ENCODE data around the gene EID3. TPM values are rescaled to one million over a fixed set of nuclear protein-coding genes. Genes with fewer than 3 reads are reported as not detected.

The EID3 gene
- polyA plus RNA-seq, 2 of the 4 experiments (the other 2 are of a cell fraction): 6.8 to 12.2 TPM

DNA sequence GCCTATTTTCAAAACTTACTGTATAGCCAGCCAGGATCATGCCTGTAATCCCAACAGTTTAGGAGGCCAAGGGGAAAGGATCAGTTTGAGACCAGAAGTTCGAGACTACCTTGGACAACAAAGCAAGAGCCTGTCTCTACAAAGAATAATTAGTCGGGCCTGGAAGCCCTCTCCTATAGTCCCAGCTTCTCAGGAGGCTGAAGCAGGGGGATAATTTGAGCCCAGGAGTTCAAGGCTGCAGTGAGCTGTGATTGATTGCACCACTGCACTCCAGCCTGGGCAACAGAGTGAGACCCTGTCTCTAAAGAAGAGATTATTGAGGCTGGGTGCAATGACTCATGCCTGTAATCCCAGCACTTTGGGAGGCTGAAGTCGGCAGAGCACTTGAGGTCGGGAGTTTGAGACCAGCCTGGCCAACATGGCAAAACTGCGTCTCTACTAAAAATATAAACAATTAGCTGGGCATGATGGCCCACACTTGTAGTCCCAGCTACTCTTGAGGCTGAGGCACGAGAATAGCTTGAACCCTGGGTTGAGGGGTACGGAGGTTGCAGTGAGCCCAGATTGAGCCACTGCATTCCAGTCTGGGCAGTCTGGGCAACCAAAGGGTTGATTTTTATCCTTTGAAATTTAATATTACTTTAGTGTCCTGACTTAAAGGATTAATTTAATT lies 14.1 kb downstream of the EID3 start:
- H3K4me1 ChIP-seq: peaks cover 100% of the 10 kb centered on the region
- ATAC-seq: peak in 1 of 2 experiments; percentile 6; a peak in 3 of 6 replicates
- CTCF ChIA-PET: interaction anchor here (1.4 kb wide), 1 partner anchor 9 kb away, joined by 4 read pairs; no protein-coding TSS in a partner anchor
- H3K27ac ChIP-seq: peak overlapping the region in 1 of 2 experiments; percentile 64; a peak in 3 of 6 replicates
- POLR2A ChIA-PET: interaction anchor here (1.2 to 1.4 kb wide), 2 partner anchors 9 to 15 kb away, joined by 3 read pairs; no protein-coding TSS in a partner anchor
- no peak overlapping the region for H3K4me3 ChIP-seq
- peak overlapping the region; percentile 97 for H3K4me2 ChIP-seq
- 44% methylated on average over 7 of the region's 7 CpGs for WGBS (ENCODE audit: missing lambda C conversion rate)
- no peaks in the 10 kb centered on the region for H3K9me3 ChIP-seq
- DNase-seq (ENCODE audit: low read depth in 1 of 2, low spot score in 1 of 2): peak in 1 of 2 experiments; percentile 41
- FAIRE-seq: no peak
- TF ChIP-seq, protein P1, sequence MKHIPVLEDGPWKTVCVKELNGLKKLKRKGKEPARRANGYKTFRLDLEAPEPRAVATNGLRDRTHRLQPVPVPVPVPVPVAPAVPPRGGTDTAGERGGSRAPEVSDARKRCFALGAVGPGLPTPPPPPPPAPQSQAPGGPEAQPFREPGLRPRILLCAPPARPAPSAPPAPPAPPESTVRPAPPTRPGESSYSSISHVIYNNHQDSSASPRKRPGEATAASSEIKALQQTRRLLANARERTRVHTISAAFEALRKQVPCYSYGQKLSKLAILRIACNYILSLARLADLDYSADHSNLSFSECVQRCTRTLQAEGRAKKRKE (CRISPR knock-in tag; IDR thresholded peaks at IDR 0.05; ENCODE audit: low read depth): no peak
- TF ChIP-seq FOSB (CRISPR knock-in tag; IDR thresholded peaks at IDR 0.05) (0 out of 2 replicates have a peak, but pooled peaks have one; percentile 18), HOXA7 (CRISPR knock-in tag; IDR thresholded peaks at IDR 0.05) (no peak), HEYL (CRISPR knock-in tag; IDR thresholded peaks at IDR 0.05) (no peak), JUN (IDR thresholded peaks at IDR 0.05) (peak in 1 of 2 experiments; percentile 54; a peak in 3 of 5 replicates), TFCP2L1 (CRISPR knock-in tag; IDR thresholded peaks at IDR 0.05) (0 out of 2 replicates have a peak, but pooled peaks have one; percentile 61), RCOR1 (IDR thresholded peaks at IDR 0.05; ENCODE audit: low read depth, low read length) (no peak), POLR2A (IDR thresholded peaks at IDR 0.05; ENCODE audit: low read length) (no peak), ZFP36 (IDR thresholded peaks at IDR 0.05; ENCODE audit: borderline replicate concordance, partially characterized antibody) (no peak), PHF8 (IDR thresholded peaks at IDR 0.05; ENCODE audit: borderline replicate concordance, low read depth) (no peak), TP53 (CRISPR knock-in tag; IDR thresholded peaks at IDR 0.05) (peak; percentile 18; the same call in 1 of the 2 replicates), CHD2 (IDR thresholded peaks at IDR 0.05; ENCODE audit: low read length, partially characterized antibody) (no peak), HOXB5 (CRISPR knock-in tag; IDR thresholded peaks at IDR 0.05) (no peak), FOXS1 (CRISPR knock-in tag; IDR thresholded peaks at IDR 0.05) (no peak), EP300 (IDR thresholded peaks at IDR 0.05) (no peak), KDM1A (IDR thresholded peaks at IDR 0.05; ENCODE audit: low read depth) (no peak), MAFK (IDR thresholded peaks at IDR 0.05; ENCODE audit: partially characterized antibody) (no peak), SREBF2 (IDR thresholded peaks at IDR 0.05) (no peak), FOSL2 (IDR thresholded peaks at IDR 0.05) (no peak; the same call in 1 of the 2 replicates), FOSL2 (CRISPR knock-in tag; IDR thresholded peaks at IDR 0.05) (peak; percentile 65), RAD21 (conservative IDR thresholded peaks at IDR 0.05 in 1 of 2, IDR thresholded peaks at IDR 0.05 in 1 of 2) (no peak)
- TF ChIP-seq, protein P2, sequence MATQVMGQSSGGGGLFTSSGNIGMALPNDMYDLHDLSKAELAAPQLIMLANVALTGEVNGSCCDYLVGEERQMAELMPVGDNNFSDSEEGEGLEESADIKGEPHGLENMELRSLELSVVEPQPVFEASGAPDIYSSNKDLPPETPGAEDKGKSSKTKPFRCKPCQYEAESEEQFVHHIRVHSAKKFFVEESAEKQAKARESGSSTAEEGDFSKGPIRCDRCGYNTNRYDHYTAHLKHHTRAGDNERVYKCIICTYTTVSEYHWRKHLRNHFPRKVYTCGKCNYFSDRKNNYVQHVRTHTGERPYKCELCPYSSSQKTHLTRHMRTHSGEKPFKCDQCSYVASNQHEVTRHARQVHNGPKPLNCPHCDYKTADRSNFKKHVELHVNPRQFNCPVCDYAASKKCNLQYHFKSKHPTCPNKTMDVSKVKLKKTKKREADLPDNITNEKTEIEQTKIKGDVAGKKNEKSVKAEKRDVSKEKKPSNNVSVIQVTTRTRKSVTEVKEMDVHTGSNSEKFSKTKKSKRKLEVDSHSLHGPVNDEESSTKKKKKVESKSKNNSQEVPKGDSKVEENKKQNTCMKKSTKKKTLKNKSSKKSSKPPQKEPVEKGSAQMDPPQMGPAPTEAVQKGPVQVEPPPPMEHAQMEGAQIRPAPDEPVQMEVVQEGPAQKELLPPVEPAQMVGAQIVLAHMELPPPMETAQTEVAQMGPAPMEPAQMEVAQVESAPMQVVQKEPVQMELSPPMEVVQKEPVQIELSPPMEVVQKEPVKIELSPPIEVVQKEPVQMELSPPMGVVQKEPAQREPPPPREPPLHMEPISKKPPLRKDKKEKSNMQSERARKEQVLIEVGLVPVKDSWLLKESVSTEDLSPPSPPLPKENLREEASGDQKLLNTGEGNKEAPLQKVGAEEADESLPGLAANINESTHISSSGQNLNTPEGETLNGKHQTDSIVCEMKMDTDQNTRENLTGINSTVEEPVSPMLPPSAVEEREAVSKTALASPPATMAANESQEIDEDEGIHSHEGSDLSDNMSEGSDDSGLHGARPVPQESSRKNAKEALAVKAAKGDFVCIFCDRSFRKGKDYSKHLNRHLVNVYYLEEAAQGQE (IDR thresholded peaks at IDR 0.05): no peak
- TF ChIP-seq, protein P3, sequence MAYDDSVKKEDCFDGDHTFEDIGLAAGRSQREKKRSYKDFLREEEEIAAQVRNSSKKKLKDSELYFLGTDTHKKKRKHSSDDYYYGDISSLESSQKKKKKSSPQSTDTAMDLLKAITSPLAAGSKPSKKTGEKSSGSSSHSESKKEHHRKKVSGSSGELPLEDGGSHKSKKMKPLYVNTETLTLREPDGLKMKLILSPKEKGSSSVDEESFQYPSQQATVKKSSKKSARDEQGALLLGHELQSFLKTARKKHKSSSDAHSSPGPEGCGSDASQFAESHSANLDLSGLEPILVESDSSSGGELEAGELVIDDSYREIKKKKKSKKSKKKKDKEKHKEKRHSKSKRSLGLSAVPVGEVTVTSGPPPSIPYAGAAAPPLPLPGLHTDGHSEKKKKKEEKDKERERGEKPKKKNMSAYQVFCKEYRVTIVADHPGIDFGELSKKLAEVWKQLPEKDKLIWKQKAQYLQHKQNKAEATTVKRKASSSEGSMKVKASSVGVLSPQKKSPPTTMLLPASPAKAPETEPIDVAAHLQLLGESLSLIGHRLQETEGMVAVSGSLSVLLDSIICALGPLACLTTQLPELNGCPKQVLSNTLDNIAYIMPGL (CRISPR knock-in tag; IDR thresholded peaks at IDR 0.05; ENCODE audit: borderline replicate concordance): 0 out of 2 replicates have a peak, but pooled peaks have one; percentile 49
- TF ChIP-seq, protein P4, sequence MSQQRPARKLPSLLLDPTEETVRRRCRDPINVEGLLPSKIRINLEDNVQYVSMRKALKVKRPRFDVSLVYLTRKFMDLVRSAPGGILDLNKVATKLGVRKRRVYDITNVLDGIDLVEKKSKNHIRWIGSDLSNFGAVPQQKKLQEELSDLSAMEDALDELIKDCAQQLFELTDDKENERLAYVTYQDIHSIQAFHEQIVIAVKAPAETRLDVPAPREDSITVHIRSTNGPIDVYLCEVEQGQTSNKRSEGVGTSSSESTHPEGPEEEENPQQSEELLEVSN (IDR thresholded peaks at IDR 0.05; ENCODE audit: borderline replicate concordance, low read depth): no peak
- TF ChIP-seq, protein P5, sequence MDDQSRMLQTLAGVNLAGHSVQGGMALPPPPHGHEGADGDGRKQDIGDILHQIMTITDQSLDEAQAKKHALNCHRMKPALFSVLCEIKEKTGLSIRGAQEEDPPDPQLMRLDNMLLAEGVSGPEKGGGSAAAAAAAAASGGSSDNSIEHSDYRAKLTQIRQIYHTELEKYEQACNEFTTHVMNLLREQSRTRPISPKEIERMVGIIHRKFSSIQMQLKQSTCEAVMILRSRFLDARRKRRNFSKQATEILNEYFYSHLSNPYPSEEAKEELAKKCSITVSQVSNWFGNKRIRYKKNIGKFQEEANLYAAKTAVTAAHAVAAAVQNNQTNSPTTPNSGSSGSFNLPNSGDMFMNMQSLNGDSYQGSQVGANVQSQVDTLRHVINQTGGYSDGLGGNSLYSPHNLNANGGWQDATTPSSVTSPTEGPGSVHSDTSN (IDR thresholded peaks at IDR 0.05): no peak
- TF ChIP-seq, protein P6, sequence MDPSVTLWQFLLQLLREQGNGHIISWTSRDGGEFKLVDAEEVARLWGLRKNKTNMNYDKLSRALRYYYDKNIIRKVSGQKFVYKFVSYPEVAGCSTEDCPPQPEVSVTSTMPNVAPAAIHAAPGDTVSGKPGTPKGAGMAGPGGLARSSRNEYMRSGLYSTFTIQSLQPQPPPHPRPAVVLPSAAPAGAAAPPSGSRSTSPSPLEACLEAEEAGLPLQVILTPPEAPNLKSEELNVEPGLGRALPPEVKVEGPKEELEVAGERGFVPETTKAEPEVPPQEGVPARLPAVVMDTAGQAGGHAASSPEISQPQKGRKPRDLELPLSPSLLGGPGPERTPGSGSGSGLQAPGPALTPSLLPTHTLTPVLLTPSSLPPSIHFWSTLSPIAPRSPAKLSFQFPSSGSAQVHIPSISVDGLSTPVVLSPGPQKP (IDR thresholded peaks at IDR 0.05; ENCODE audit: low read depth, low read length): no peak
- TF ChIP-seq, protein P7, sequence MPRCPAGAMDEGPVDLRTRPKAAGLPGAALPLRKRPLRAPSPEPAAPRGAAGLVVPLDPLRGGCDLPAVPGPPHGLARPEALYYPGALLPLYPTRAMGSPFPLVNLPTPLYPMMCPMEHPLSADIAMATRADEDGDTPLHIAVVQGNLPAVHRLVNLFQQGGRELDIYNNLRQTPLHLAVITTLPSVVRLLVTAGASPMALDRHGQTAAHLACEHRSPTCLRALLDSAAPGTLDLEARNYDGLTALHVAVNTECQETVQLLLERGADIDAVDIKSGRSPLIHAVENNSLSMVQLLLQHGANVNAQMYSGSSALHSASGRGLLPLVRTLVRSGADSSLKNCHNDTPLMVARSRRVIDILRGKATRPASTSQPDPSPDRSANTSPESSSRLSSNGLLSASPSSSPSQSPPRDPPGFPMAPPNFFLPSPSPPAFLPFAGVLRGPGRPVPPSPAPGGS (IDR thresholded peaks at IDR 0.05): no peak
- TF ChIP-seq, protein P8, sequence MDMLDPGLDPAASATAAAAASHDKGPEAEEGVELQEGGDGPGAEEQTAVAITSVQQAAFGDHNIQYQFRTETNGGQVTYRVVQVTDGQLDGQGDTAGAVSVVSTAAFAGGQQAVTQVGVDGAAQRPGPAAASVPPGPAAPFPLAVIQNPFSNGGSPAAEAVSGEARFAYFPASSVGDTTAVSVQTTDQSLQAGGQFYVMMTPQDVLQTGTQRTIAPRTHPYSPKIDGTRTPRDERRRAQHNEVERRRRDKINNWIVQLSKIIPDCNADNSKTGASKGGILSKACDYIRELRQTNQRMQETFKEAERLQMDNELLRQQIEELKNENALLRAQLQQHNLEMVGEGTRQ (IDR thresholded peaks at IDR 0.05): no peak
